Astrocyte (in vitro differentiated cells and primary cell): ENCODE measurements around the gene MTRF1L.

Experiments used
- CTCF ChIP-seq: IDR thresholded peaks from 2 replicates; pipeline ENCODE4 v1.5.1; 2011; ENCODE audit warnings: low read depth, mild to moderate bottlenecking, inconsistent platforms, low read length, moderate library complexity; ENCODE audit not compliant: insufficient read depth
- EZH2 ChIP-seq: IDR thresholded peaks from 2 replicates; pipeline ENCODE4 v1.6.1; 2012; ENCODE audit warnings: mild to moderate bottlenecking, low read length, inconsistent platforms; ENCODE audit not compliant: insufficient read depth

- TF ChIP-seq EZH2 (no peak), CTCF (no peak)
Observed at GRCh38 chr6:153044295-153044694, 41.8 kb upstream of the MTRF1L start.
